Thyroid gland (tissue), 4 donors: ENCODE data around the gene FARP2. TPM values are rescaled to one million over a fixed set of nuclear protein-coding genes. Genes with fewer than 3 reads are reported as not detected.

Experiments used
- DNase-seq, 2 donors: peaks; one replicate each; pipeline ENCODE4 v3.0.0-alpha.2; 2019
- H3K27ac ChIP-seq, 3 donors: fragments of 200-600 bp; sonication (generic); 1 replicate in 2 of 3; 2 replicates in 1 of 3; pipeline ENCODE4 v1.5.1; 2016 to 2019; ENCODE audit warnings: mild to moderate bottlenecking in 1 of 3, moderate library complexity in 1 of 3
- H3K27me3 ChIP-seq: fragments of 200-600 bp; sonication (generic); one replicate; pipeline ENCODE4 v1.5.1; 2019
- H3K36me3 ChIP-seq, 2 donors: fragments of 200-600 bp; sonication (generic); one replicate each; pipeline ENCODE4 v1.5.1; 2016 to 2019
- H3K4me1 ChIP-seq, 2 donors: fragments of 200-600 bp; sonication (generic); one replicate each; pipeline ENCODE4 v1.5.1; 2017 to 2019
- H3K4me3 ChIP-seq, 3 donors: fragments of 200-600 bp; sonication (generic); replicated peaks in 1 of 3; 1 replicate in 2 of 3; 2 replicates in 1 of 3; pipeline ENCODE4 v1.5.1; 2016; ENCODE audit warnings: mild to moderate bottlenecking in 1 of 3
- H3K9me3 ChIP-seq: fragments of 200-600 bp; sonication (generic); one replicate; pipeline ENCODE4 v1.5.1; 2017
- CTCF ChIP-seq, 6 experiments: fragments of 200-600 bp in 3 of 6; fragments of 450-650 bp in 3 of 6; sonication (generic) in 3 of 6; IDR thresholded peaks; one replicate each; pipeline ENCODE4 v1.5.1; 2016 to 2019; ENCODE audit warnings: antibody characterized with exemption in 6 of 6, mild to moderate bottlenecking in 2 of 6, inconsistent platforms in 1 of 6, moderate library complexity in 1 of 6
- POLR2A ChIP-seq, 2 donors: fragments of 450-650 bp; IDR thresholded peaks; one replicate each; pipeline ENCODE4 v1.6.1; 2017; ENCODE audit warnings: antibody characterized with exemption in 2 of 2, mild to moderate bottlenecking in 2 of 2, moderate library complexity in 1 of 2
- WGBS, 2 donors: methylation state at CpG; one replicate each; pipeline ENCODE4 v1.1.5; 2017; 5-methylcytosine and 5-hydroxymethylcytosine counted together
- intact Hi-C: fragments of 100-400 bp; cut with DNase I; formaldehyde crosslinking; loops from one replicate; pipeline ENCODE4 v1.15.1; 2023
- total RNA-seq, 4 donors: library from RNA; depleted of rRNA; stranded (reverse); fragments of >200 nt; gene quantifications; one replicate each; pipeline ENCODE4 v1.2.3, GENCODE V29; 2016

The FARP2 gene
- total RNA-seq, 4 donors from 2014 or later, result 16.9 to 24.1 (median 20.3) TPM

GRCh38 chr2:241465543-241465942, 109.5 kb downstream of the FARP2 start:
- no peak for TF ChIP-seq CTCF (IDR thresholded peaks at IDR 0.05)
- TF ChIP-seq POLR2A (IDR thresholded peaks at IDR 0.05), result no peak

GRCh38 chr2:241466230-241466629, 110.1 kb downstream of the FARP2 start:
- H3K27ac ChIP-seq, result no peak overlapping the region
- WGBS, 2 donors, result 94 to 100% methylated on average over 1 to 10 of the region's 10 CpGs
- H3K4me3 ChIP-seq, result no peak overlapping the region
- H3K9me3 ChIP-seq, result no peaks in the 10 kb centered on the region
- TF ChIP-seq POLR2A (IDR thresholded peaks at IDR 0.05) (no peak), CTCF (IDR thresholded peaks at IDR 0.05) (no peak)
- DNase-seq, result no peak
- H3K36me3 ChIP-seq, result no peaks in the 10 kb centered on the region
- no peaks in the 10 kb centered on the region for H3K4me1 ChIP-seq
- intact Hi-C loops, result no loop called here
- no peaks in the 10 kb centered on the region for H3K27me3 ChIP-seq

More at GRCh38 chr2:241465543-241465942, 109.5 kb downstream of the FARP2 start:
- intact Hi-C loops, result no loop called here
- Histone ChIP-seq H3K27me3 (no peaks in the 10 kb centered on the region), H3K4me1 (no peaks in the 10 kb centered on the region), H3K9me3 (no peaks in the 10 kb centered on the region), H3K36me3 (no peaks in the 10 kb centered on the region), H3K4me3 (no peak overlapping the region), H3K27ac (no peak overlapping the region)
- DNase-seq, result no peak
- 67 to 72% methylated on average over 12 of the region's 12 CpGs for WGBS, 2 donors

GRCh38 chr2:241467777-241468475, 111.8 kb downstream of the FARP2 start:
- TF ChIP-seq CTCF (IDR thresholded peaks at IDR 0.05) (no peak), POLR2A (IDR thresholded peaks at IDR 0.05) (no peak)
- H3K27me3 ChIP-seq, result no peaks in the 10 kb centered on the region
- no peaks in the 10 kb centered on the region for H3K36me3 ChIP-seq
- no peaks in the 10 kb centered on the region for H3K9me3 ChIP-seq
- no peak overlapping the region for H3K4me3 ChIP-seq
- 87 to 93% methylated on average over 19 to 20 of the region's 23 CpGs for WGBS, 2 donors
- intact Hi-C loops, result no loop called here
- no peak for DNase-seq
- H3K4me1 ChIP-seq, result no peaks in the 10 kb centered on the region
- H3K27ac ChIP-seq, result no peak overlapping the region

- WGBS, 2 donors, result 86 to 100% methylated on average over 1 to 2 of the region's 2 CpGs
- no peaks in the 10 kb centered on the region for H3K4me1 ChIP-seq
- H3K4me3 ChIP-seq, result no peak overlapping the region
- TF ChIP-seq POLR2A (IDR thresholded peaks at IDR 0.05) (no peak), CTCF (IDR thresholded peaks at IDR 0.05) (no peak)
- intact Hi-C loops, result no loop called here
- no peaks in the 10 kb centered on the region for H3K9me3 ChIP-seq
- no peaks in the 10 kb centered on the region for H3K27me3 ChIP-seq
- no peak overlapping the region for H3K27ac ChIP-seq
- H3K36me3 ChIP-seq, result no peaks in the 10 kb centered on the region
- DNase-seq, result no peak
These were observed 112.3 kb downstream of the FARP2 start for GRCh38 chr2:241468476-241468781.

GRCh38 chr2:241469746-241470145, 113.7 kb downstream of the FARP2 start:
- H3K27me3 ChIP-seq, result no peaks in the 10 kb centered on the region
- no peaks in the 10 kb centered on the region for H3K36me3 ChIP-seq
- DNase-seq, result no peak
- H3K4me3 ChIP-seq, result no peak overlapping the region
- no peaks in the 10 kb centered on the region for H3K4me1 ChIP-seq
- intact Hi-C loops, result no loop called here
- H3K9me3 ChIP-seq, result no peaks in the 10 kb centered on the region
- no peak for TF ChIP-seq POLR2A (IDR thresholded peaks at IDR 0.05)
- no peak overlapping the region for H3K27ac ChIP-seq
- WGBS, 2 donors, result 94 to 100% methylated on average over 2 of the region's 2 CpGs
